Measurements from ENCODE around the gene ADCY9.

GRCh38 chr16:4048481-4048880 is 67.8 kb downstream of the ADCY9 start:
- TF ChIP-seq CTCF (IDR thresholded peaks at IDR 0.05; ENCODE audit: low read depth, low read length) (no peak), POLR2A (IDR thresholded peaks at IDR 0.05; ENCODE audit: extremely low read depth, insufficient read length) (no peak), MAX (IDR thresholded peaks at IDR 0.05; ENCODE audit: low read depth, low read length) (no peak)
